Measurements from ENCODE around the gene PKD1. TPM values are rescaled to one million over a fixed set of nuclear protein-coding genes. Genes with fewer than 3 reads are reported as not detected.

Gene PKD1
- total and polyA plus RNA-seq, 5 donors = 95.9 to 111 (median 98.4) TPM

- intact Hi-C loops (cut with DNase I) = loop anchor here in 1 of 4 donors (10.0 kb wide), 1 partner anchor 48 kb away; the partner anchor contains the start of gene MLST8
- Histone ChIP-seq H3K4me3 (ENCODE audit: low read length) (no peak overlapping the region), H3K9me3 (ENCODE audit: control insufficient read depth, low read length) (no peaks in the 10 kb centered on the region), H3K4me1 (ENCODE audit: control insufficient read depth, insufficient read depth, low read length) (peaks cover 13% of the 10 kb centered on the region), H3K27ac (ENCODE audit: low read length) (no peak overlapping the region), H3K27me3 (ENCODE audit: control insufficient read depth, insufficient read depth) (no peaks in the 10 kb centered on the region)
- 64% methylated on average over 5 of the region's 5 CpGs for WGBS
- peak in 1 of 3 donors; percentile 18 for DNase-seq
- no peak for ATAC-seq
These were observed 21.1 kb upstream of the PKD1 start for GRCh38 chr16:2156849-2157224.

- DNase-seq = peak in 1 of 3 donors; percentile 37
- intact Hi-C loops (cut with DNase I) = loop anchor here in 1 of 4 donors (10.0 kb wide), 1 partner anchor 49 kb away; the partner anchor contains the start of gene MLST8
- 6% methylated on average over 46 of the region's 47 CpGs for WGBS
These were observed 20.5 kb upstream of the PKD1 start for GRCh38 chr16:2155977-2156848.

GRCh38 chr16:2155091-2155950 lies 19.6 kb upstream of the PKD1 start, which contains the start of gene TRAF7:
Gene TRAF7, plus strand, starts transcription at chr16:2155782. Its CDS starts 8,139 bp downstream, at chr16:2163921.
- intact Hi-C loops (cut with DNase I) = loop anchor here in 1 of 4 donors (10.0 kb wide), 1 partner anchor 49 kb away; the partner anchor contains the start of gene MLST8
- Histone ChIP-seq H3K4me1 (ENCODE audit: control insufficient read depth, insufficient read depth, low read length) (peaks cover 13% of the 10 kb centered on the region), H3K9me3 (ENCODE audit: control insufficient read depth, low read length) (no peaks in the 10 kb centered on the region), H3K4me3 (ENCODE audit: low read length) (peak within 1 kb of the TSS; percentile 83), H3K27me3 (ENCODE audit: control insufficient read depth, insufficient read depth) (no peaks in the 10 kb centered on the region), H3K27ac (ENCODE audit: low read length) (peak within 1 kb of the TSS; percentile 65)
- under 1% methylated on average over 94 of the region's 94 CpGs for WGBS
- peak; percentile 91 to 94 for ATAC-seq
- DNase-seq = peak; percentile 99

More at GRCh38 chr16:2155977-2156848, 20.5 kb upstream of the PKD1 start:
- Histone ChIP-seq H3K9me3 (ENCODE audit: control insufficient read depth, low read length) (no peaks in the 10 kb centered on the region), H3K27me3 (ENCODE audit: control insufficient read depth, insufficient read depth) (no peaks in the 10 kb centered on the region), H3K27ac (ENCODE audit: low read length) (peak overlapping the region; percentile 6), H3K4me1 (ENCODE audit: control insufficient read depth, insufficient read depth, low read length) (peaks cover 13% of the 10 kb centered on the region), H3K4me3 (ENCODE audit: low read length) (peak overlapping the region; percentile 83)
- ATAC-seq = no peak

DNA sequence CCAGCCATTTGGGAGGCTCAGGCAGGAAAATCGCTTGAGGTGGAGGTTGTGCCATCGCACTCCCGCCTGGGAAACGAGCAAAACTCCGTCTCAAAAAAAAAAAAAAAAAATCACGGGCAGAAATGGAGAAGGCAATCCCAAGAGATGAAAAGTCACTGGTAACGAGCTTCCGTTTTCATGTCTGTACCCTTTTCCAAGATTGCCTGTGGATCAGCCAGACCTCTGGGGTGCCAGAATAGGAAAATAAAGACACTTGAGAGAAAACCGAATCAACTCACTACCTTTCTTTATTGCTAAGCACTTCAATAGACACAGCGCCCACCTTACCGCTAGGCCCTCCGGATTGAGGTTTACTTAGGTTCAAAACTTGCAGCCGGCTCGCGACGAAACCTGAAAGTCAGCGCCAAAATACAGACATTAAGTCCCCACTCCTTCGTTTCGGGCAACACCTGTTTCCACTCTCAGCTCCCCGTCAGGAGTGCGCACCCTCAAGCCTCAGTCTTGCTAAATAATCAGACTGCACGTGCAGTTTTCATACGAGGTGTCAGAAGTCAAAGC lies 18.9 kb upstream of the PKD1 start:
- Histone ChIP-seq H3K4me1 (ENCODE audit: control insufficient read depth, insufficient read depth, low read length) (peaks cover 11% of the 10 kb centered on the region), H3K27me3 (ENCODE audit: control insufficient read depth, insufficient read depth) (no peaks in the 10 kb centered on the region), H3K27ac (ENCODE audit: low read length) (peak overlapping the region; percentile 65), H3K9me3 (ENCODE audit: control insufficient read depth, low read length) (no peaks in the 10 kb centered on the region), H3K4me3 (ENCODE audit: low read length) (peak overlapping the region; percentile 77)
- 4% methylated on average over 23 of the region's 23 CpGs for WGBS
- peak in 2 of 3 donors; percentile 24 to 47 for DNase-seq
- no peak for ATAC-seq
- intact Hi-C loops (cut with DNase I) = loop anchor here in 1 of 4 donors (5.0 to 10.0 kb wide), 2 partner anchors 50 to 152 kb away; partner anchors contain the start of gene MLST8

DNA sequence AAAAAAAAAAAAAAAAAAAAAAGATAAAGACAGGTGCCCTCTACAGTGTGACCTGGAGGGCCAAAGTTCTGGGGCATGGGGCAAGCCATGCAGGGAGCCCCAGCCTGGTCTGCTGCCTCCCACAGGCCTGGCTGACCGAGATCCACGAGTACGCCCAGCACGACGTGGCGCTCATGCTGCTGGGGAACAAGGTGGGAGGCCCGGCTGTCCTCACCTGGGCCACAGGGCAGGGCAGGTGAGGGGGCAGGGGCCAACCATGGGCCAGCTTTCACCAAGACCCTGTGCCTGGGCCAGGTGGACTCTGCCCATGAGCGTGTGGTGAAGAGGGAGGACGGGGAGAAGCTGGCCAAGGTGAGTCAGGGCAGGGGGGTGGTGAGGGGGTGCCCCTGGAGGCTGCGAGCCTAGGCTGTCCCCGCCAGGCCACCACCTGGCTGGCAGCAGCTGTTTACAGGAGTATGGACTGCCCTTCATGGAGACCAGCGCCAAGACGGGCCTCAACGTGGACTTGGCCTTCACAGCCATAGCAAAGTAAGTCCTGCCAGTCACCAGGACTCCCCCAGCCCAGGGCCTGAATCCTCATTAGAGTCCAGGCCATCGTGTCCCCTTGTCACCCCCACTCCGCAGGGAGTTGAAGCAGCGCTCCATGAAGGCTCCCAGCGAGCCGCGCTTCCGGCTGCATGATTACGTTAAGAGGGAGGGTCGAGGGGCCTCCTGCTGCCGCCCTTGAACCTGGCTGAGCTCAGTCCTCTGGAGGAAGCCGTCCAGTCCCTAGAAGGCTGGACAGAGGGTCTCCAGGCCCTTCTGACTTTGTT lies 17.2 kb upstream of the PKD1 start:
- 36% methylated on average over 25 of the region's 25 CpGs for WGBS
- H3K27ac ChIP-seq (ENCODE audit: low read length) = peak overlapping the region; percentile 63
- DNase-seq = peak in 1 of 3 donors; percentile 68
- ATAC-seq = no peak
- H3K4me3 ChIP-seq (ENCODE audit: low read length) = peak overlapping the region; percentile 77
- H3K27me3 ChIP-seq (ENCODE audit: control insufficient read depth, insufficient read depth) = no peaks in the 10 kb centered on the region
- intact Hi-C loops (cut with DNase I) = loop anchor here in 1 of 4 donors (5.0 to 10.0 kb wide), 2 partner anchors 52 to 151 kb away; partner anchors contain the start of gene MLST8
- peaks cover 11% of the 10 kb centered on the region for H3K4me1 ChIP-seq (ENCODE audit: control insufficient read depth, insufficient read depth, low read length)
- H3K9me3 ChIP-seq (ENCODE audit: control insufficient read depth, low read length) = no peaks in the 10 kb centered on the region

DNA sequence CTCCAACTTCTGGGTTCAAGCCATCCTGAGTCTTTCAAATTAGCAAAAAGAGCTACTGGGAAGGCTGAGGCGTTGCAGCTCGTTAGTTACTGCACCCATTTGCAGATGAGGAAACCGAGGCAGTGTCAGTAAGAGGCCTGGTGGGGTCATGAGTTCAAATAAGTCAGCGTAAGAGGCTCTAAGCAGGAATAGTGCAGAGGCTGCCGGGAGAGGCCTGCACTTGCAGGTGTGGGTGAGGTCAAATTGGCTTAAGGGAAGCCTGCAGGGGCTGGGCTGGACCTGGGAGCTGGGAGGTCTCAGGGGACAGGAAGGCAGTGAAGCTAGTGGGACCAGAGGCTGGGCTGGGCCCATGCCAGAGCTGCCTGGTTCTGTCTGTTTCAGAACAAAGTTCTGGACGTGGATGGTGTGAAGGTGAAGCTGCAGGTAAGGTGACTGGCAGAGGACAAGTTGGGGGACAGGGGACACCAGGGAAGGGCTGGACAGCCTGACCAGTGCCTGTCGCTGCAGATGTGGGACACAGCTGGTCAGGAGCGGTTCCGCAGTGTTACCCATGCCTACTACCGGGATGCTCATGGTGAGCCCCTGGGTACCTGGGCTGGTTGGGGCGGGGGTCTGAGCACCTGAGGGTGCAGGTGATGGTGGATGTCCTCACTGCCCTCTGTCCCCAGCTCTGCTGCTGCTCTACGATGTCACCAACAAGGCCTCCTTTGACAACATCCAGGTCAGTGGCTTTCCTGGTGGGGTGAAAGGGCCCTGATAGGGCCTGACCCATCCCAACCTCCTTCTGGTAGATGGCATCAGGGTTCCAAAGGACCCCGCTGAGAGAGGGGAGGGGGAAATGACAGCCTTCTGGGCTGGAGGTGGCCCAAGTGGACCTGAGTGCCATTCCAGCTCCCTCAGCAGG lies 15.7 kb upstream of the PKD1 start:
- Histone ChIP-seq H3K4me3 (ENCODE audit: low read length) (no peak overlapping the region), H3K27ac (ENCODE audit: low read length) (no peak overlapping the region), H3K4me1 (ENCODE audit: control insufficient read depth, insufficient read depth, low read length) (peaks cover 11% of the 10 kb centered on the region), H3K27me3 (ENCODE audit: control insufficient read depth, insufficient read depth) (no peaks in the 10 kb centered on the region), H3K9me3 (ENCODE audit: control insufficient read depth, low read length) (no peaks in the 10 kb centered on the region)
- DNase-seq (peak in 2 of 3 donors; percentile 31 to 51), ATAC-seq (no peak)
- intact Hi-C loops (cut with DNase I) = loop anchor here in 1 of 4 donors (5.0 to 10.0 kb wide), 2 partner anchors 53 to 149 kb away; partner anchors contain the start of gene MLST8
- WGBS = 80% methylated on average over 13 of the region's 13 CpGs

DNA sequence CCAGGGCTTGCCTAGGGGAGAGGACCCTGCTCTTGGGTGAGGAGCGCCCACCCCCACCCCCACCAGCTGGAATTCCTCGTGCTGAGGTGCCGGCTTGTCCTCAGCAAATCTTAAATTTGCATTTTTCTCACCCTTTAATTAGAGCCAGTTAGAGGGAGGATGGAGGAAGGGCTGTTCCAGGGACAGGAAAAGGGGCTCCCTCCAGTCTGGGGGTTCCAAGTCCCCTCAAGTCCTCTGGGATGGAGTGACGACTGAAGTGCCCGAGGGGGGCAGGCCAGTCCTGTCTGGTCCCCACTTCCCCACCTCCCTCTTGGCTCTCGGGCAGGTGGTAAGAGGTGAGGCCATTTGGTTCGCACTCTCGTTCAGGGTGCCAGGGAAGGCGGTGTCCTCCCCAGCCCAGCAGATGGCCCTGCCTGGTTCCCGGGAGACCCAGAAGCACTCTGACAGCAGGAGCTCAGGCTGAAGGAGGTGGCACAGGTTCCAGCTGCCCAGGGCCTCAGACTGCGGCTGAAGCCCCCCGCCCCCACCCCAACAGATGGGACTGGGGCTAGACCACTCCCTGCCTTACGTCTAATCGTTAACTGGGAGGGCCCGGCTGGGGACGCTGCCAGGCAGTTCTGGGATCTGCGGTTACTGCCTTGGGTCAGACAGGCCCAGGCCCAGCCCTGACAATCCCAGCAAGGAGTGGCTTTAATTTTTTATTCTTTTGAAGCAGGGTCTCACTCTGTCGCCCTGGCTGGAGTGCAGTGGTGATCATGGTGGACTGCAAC lies 14.9 kb upstream of the PKD1 start:
- WGBS = 58% methylated on average over 18 of the region's 18 CpGs
- no peak for ATAC-seq
- no peaks in the 10 kb centered on the region for H3K27me3 ChIP-seq (ENCODE audit: control insufficient read depth, insufficient read depth)
- peaks cover 11% of the 10 kb centered on the region for H3K4me1 ChIP-seq (ENCODE audit: control insufficient read depth, insufficient read depth, low read length)
- peak in 2 of 3 donors; percentile 24 to 69 for DNase-seq
- no peaks in the 10 kb centered on the region for H3K9me3 ChIP-seq (ENCODE audit: control insufficient read depth, low read length)
- intact Hi-C loops (cut with DNase I) = loop anchor here in 1 of 4 donors (5.0 to 10.0 kb wide), 2 partner anchors 54 to 148 kb away; partner anchors contain the start of gene MLST8
- no peak overlapping the region for H3K4me3 ChIP-seq (ENCODE audit: low read length)
- no peak overlapping the region for H3K27ac ChIP-seq (ENCODE audit: low read length)

DNA sequence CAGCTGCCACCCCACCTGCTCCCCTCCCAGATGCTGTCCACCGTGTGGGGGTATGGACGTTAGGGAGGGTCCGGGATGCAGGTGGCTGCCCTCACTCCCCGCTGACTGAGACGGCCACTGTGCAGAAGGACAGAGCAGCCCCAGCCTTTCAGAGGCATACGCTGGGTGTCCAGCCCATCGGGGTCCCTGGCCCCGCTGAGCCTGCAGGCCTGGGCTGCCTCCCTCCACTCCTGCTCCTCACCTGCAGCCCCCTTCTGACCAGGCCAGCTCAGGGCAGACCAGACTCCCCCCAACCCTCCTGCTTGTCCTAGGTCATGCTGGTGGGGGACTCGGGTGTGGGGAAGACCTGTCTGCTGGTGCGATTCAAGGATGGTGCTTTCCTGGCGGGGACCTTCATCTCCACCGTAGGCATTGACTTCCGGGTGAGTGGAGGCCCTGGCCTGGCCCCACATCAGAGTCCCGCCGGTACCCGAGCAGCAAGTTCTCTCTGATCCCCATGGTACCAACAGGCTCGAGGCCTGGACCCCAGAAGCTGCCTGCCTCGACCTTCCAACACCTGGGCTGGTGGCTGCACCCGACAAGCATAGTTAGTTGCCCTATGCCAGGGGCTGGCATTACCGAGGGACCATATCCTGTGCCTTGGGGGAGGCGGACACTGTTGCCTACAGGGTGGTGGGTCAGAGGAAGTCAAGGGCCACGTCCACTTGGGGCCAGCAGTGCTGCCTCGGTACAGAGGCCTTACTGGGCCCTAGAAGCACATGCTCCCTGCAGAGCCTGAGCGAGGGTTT lies 14.1 kb upstream of the PKD1 start:
- WGBS = 68% methylated on average over 24 of the region's 24 CpGs
- intact Hi-C loops (cut with DNase I) = loop anchor here in 2 of 4 donors (5.0 to 10.0 kb wide), 3 partner anchors 55 to 148 kb away; partner anchors contain the start of genes MLST8 (in 1 of the 2) and NHERF2 (in 1 of the 2)
- peaks cover 11% of the 10 kb centered on the region for H3K4me1 ChIP-seq (ENCODE audit: control insufficient read depth, insufficient read depth, low read length)
- H3K9me3 ChIP-seq (ENCODE audit: control insufficient read depth, low read length) = no peaks in the 10 kb centered on the region
- DNase-seq (peak in 2 of 3 donors; percentile 20 to 56), ATAC-seq (no peak)
- no peak overlapping the region for H3K27ac ChIP-seq (ENCODE audit: low read length)
- no peaks in the 10 kb centered on the region for H3K27me3 ChIP-seq (ENCODE audit: control insufficient read depth, insufficient read depth)
- no peak overlapping the region for H3K4me3 ChIP-seq (ENCODE audit: low read length)

All from right cardiac atrium (tissue), 5 donors.